ENCODE data around the gene RBFOX1. TPM values are rescaled to one million over a fixed set of nuclear protein-coding genes. Genes with fewer than 3 reads are reported as not detected.

The RBFOX1 gene
- total RNA-seq, 1 experiment from 2014 or later, result not detected

DNA sequence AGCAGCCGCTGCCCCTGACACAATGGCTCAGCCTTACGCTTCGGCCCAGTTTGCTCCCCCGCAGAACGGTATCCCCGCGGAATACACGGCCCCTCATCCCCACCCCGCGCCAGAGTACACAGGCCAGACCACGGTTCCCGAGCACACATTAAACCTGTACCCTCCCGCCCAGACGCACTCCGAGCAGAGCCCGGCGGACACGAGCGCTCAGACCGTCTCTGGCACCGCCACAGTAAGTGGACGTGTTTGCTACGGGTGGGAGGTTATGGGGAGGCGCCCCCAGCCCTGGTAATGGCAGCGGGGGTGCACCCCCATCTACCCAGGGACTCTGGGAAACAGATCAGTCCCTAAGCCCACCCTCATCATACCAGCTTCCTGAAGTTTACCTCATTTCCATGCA is 185.5 kb downstream of the RBFOX1 start:
- no peak for DNase-seq (ENCODE audit: low read depth)

DNA sequence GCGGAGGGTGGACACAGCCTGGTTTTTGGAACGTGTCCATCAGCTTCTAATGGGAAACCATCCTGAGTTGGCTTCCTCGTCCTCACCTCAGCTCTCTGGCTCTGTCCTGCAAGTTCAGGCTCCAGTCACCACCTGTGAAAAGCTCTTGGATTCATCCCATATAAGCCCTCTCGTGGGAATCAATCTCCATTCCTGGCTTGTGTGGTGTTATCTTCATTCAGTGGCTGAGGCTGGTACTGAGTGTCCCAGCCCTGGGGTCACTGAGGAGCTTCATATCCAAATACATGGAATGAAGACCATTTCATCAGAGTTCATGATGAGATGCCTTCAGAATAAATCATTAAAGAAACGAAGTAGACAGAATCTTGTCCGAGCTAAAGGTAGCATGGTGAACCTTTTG is 189.2 kb downstream of the RBFOX1 start:
- no peak for DNase-seq (ENCODE audit: low read depth)

DNA sequence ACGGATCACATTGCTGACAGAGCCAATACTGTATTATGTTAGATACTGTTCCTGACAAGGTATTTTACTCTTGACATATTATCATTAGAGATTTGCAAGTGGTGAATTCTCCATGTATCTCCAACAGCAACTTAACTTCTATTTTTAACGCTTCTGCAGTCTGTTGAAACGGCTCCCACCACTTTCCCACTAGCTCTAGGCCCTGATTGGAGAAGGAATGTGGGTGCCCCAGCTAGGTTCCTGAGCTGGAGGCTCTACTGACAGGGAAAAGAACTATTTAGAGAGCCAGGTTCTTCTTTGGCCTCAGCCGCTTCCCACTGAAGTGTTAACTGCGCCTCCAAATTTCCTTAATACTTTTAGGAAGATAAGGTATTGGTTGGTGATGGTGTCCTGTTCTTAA is 191.8 kb downstream of the RBFOX1 start:
- no peak for DNase-seq (ENCODE audit: low read depth)

DNA sequence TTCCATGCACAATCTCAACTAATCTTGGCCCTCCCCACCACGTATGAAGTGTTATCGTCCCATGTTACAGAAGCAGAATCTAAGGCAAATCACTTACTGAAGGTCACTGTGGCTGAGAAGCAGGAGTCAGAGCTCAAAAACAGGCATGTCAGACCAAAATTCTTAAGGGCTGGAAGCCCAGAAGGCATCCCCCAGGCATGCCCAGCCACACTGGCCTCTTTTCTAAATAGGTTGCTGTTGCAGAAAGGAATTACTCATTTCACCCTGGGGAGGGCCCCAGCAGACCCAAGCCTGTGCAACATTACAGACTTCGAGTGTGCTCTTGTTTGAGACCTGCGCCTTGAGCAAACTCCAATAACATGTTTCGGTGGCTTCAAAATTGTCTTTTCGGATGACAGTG is 194.1 kb downstream of the RBFOX1 start:
- DNase-seq (ENCODE audit: low read depth), result no peak

DNA sequence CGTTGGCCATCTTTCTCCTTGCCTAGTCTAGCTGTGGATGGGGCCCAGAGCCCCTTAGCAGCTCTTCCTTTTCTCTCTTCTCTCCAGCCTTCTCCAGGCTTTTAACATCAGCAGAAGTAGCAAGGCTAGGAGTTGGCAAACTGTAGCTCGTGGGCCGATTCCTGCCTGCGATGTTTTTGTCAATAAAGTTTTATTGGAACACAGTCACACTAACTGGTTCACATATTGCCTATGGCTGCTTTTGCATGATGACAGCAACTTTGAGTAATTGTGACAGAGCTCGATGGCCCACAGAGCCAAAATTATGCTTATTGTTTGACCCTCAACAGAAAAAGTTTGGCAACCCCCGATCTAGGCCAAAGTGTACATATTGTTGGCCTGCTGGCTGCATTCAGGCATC is 199.9 kb downstream of the RBFOX1 start:
- DNase-seq (ENCODE audit: low read depth), result no peak

DNA sequence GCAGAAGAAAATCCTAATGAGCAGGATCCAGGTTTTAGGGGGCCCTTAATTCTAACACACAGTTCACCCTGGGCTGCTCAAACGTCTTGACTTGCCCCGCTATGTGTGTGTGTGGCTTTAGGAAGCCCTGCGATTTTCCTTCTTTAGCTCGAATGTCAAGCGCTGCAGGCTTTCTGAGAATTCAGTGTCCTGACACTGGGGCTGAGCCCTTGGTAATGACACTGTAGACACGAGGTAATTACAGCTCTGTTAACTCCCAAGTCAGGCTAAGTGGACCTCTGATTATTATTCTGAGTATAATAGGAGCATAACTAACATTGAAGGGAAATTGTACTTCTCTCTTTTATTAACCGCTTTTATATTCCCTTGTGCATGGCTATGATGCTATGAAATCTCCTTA is 202.1 kb downstream of the RBFOX1 start:
- DNase-seq (ENCODE audit: low read depth), result no peak

DNA sequence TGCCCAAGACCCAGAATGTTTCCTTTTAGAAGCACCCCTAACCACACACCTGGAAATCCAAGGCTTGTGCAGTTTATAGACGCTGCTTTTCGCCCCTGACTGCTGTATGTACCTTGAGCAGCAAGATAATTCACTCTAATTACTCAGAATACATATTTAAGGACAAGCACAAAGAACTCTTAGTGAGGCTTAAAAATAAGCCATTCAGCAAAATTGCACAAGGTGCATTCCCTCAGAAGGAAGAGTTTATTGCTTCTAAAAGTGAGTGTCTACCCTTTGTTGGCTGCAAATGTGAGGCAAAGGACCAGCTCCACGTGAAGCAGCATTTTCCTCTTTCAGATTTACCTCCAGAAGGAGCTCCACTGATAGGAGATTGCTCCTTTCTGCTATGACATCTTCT is 208.4 kb downstream of the RBFOX1 start:
- DNase-seq (ENCODE audit: low read depth), result no peak

DNA sequence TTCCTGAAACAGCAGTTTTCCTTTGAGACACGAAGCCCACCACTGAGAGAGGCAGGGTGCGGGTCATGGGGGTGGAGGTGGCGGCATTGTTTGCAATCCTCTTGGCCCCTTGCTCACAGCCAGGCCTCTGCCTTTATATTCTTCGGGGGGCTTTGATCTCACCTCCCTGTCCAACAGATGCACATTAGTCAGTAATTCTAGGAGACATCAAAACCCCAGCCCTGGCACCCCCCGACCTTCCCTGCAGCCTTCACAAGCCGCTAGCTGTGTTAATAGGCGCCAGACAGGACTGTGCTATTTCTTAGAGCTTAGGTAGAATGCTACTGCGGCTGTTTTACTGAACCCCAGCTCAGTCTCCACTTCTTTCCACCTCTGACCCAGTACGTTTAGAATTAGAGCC is 212.6 kb downstream of the RBFOX1 start:
- no peak for DNase-seq (ENCODE audit: low read depth)

DNA sequence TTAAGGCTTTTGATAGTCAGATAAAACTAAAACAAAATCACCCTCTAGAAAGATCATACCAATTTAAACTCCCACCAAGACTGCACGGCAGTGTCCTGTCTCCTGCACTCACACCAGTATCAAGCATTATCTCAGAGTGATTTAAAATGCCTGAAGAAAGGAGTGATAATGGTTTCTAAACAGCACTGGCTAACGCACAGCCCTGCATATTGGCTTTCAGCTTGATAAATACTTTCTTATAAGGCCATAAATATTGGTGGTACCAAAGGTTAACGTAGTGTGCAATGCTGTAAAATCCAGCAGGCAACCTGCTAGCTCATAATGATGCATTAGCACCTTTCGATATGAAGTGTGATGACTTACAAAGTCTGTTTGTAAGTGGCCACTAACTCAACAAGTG is 214.3 kb downstream of the RBFOX1 start:
- DNase-seq (ENCODE audit: low read depth), result no peak

DNA sequence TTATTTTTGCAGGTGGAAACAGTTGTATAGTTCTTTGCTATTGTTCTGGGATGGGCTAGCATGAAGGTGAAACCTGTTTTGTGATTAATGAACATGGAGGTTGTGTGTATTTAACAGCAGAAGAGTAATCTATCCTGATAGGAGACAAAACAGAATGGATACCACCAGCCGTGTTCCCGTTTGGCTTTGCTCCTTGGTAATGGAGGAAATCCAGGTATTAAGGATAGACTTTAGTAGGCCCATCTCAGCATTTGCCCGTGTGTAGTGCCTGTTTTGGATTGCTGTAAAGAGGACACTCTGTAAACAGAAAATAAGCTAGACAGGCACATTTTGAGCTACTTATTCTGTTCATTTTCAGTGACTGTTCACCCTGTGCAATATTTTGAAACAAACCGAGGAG is 215.1 kb downstream of the RBFOX1 start:
- no peak for DNase-seq (ENCODE audit: low read depth)

DNA sequence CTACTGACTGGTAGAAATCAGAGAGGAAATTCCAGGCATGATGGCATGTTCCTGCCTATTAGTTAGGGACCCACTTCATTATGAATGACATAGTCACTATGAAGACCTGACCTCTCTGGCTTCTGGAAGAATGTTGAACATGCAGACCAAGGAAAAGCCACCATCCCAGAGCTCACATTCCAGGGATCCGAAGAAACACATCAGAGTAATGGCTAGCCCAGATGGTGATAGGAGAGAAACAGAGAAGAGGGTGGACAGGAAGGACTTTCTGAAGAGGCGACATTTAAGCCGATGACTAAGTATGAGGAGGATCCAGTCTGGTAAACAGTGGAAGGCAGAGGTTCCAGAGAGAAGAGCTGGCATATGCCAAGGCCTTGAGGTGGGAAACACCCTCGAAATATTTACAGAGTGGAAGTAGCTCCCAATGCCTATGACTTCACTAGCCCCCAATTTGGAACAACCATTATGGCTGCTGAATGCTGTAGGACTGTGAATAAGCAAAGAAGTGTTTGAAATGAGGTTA is 216.2 kb downstream of the RBFOX1 start:
- no peak for DNase-seq (ENCODE audit: low read depth)

DNA sequence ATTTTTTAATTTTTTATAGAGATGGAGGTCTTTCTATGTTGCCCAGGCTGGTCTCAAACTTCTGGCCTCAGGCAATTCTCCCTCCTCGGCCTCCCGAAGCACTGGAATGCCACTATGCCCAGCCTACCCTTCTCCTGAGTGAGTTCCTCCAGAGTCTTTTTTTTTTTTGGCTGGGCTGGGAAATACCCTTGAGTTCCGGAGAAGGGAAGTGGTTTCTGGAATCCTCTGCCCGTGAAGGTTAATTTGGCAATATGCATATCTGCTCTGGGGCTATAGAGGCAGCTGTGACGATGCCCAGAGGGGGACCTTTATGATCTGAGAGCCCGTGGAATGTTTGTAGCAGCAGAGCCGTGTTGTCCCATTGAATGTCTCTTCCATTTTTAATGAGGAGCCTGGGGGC is 217.5 kb downstream of the RBFOX1 start:
- no peak for DNase-seq (ENCODE audit: low read depth)

DNA sequence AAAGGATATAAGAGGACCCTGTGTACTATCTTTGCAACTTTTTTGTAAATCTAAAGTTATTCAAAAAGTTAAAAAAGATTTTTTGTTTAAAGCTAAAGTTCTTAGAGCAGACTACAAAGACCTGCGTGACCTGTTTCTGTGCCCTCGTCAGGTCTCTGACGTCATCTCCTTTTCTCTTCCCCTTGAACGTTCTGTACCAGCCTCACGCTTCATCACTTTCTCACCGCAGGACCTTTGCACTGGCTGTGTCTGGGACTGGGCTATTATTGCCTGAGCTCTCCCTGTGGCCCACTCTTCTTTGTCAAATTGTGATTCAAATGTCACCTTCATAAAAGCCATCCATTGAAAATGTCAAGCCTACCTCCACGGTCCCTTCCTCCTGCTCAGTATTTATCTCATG is 222.8 kb downstream of the RBFOX1 start:
- DNase-seq (ENCODE audit: low read depth), result no peak

DNA sequence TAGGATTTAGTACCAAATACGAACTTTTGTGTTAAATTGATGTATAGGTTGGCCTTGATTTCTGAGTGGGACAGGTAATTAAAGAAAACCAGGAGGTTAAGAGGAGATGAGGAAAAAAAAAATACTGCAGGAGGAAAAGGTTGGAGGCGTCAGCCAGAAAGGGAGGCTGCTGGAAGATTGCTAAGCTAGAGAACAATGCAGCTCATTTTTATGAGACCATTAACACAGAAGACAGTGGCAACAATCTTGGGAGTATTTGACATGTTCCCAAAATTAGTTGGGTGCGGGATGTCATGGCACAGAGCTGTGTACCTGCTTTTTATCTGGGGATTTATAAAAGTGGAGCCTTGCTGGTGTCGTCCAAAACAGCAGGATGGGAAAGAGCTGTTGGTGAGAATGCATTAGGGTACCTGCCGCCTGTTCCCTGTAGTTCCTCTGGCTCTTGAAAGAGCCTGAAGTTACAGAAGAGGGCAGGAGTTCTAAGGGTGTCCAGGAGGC is 229.3 kb downstream of the RBFOX1 start:
- DNase-seq (ENCODE audit: low read depth), result no peak

DNA sequence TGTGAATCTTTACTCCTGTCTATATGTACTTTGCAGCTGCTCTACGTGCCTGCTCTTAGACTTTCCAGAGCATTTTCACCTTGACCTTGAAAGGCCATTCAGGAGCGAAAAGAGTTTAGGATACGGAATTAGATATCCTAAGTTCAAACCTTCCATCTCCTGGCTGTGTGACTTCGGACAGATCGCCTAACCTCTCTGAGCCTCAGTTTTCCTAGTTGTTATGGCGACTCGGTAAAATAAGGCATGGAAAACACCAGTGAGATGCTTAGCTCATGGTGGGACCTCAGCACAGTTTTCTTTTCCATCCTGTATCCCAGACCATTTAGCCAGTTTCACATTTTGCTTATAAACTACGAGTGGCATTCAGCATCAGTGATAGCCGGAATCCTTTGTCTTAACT is 233.7 kb downstream of the RBFOX1 start:
- DNase-seq (ENCODE audit: low read depth), result no peak

DNA sequence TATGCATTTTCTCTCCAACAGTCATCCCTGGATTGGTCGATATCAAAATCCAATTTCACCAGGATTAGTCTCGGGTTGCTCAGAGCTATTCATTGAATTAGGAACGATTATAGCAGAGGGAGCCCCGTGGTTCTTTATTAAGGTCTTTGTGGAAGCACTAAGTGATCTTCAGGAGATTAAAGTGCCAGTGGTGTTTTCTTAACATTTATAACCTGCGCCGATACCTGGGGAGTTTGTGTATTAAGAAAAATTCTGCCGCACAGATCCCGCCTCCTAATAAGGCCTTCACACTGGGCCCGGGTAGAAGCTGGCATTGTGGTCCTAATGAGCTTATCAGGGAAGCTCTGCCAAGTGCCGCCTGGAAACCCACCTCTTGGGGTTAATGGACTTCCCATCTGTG is 238.7 kb downstream of the RBFOX1 start:
- no peak for DNase-seq (ENCODE audit: low read depth)

DNA sequence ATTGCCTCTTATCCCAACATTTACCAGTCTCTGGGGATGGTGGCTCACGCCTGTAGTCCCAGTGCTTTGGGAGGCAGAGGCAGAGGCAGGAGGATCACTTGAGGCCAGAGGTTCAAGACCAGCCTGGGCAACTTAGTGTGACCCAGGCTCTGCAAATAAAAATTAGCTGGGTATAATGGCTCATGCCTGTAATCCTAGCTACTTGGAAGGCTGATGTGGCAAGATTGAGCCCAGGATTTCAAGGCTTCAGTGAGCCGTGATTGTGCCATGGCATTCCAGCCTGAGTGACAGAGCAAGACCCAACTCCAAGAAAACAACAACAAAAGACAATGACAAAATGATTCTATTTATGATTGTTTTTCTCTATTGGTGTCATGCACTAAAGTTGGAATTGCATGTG is 244.9 kb downstream of the RBFOX1 start:
- no peak for DNase-seq (ENCODE audit: low read depth)

DNA sequence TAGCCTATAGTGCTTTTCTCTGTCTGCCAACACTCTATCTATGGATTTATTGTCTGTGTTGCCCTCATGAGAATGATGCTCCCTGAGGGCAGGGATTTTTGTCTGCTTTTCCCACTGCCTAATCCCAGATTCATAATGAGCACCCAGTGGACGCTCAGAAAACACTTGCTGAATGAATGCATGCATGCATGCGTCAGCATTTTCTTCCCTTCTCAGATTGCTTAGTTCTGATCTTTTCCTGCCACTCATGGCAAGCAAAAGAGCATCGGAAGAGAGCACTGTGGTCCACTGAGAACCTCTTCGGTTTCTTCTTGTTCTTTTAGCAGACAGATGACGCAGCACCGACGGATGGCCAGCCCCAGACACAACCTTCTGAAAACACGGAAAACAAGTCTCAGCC is 246.8 kb downstream of the RBFOX1 start:
- no peak for DNase-seq (ENCODE audit: low read depth)

DNA sequence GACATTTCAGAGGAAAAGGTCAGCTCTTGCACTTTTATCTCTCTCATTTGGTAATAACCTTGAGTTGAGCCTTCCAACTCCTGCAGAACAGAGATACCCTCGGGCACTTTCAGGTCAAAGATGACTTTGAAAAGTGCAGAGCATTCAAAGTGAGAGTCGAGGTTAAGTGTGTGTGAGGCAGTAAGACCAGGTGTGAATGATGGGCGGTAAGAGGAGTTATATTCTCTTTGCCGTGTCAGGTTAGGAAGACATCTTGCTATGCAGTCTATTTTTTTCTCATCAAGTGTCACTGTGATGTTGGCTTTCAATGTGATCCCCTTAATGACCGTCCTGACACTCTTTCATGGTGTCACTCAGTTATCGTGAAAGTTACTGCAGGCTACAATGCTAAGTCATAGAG is 248.5 kb downstream of the RBFOX1 start:
- no peak for DNase-seq (ENCODE audit: low read depth)

DNA sequence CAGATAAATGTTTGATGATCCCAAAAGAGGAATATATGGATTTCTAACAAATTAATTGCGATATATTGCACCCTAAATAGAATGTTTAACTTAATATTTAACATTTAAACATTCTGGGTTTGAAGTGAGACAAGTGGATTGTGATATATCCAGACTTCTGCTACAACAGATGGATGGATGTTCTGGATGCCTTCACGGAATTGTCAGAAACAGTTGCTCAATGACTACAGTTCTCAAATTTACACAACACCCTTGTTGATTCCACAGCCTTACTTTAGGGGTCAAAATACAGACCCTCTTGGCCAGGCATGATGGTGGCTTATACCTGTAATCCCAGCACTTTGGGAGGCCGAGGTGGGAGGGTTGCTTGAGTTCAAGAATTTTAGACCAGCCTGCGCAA is 250.8 kb downstream of the RBFOX1 start:
- DNase-seq (ENCODE audit: low read depth), result no peak

DNA sequence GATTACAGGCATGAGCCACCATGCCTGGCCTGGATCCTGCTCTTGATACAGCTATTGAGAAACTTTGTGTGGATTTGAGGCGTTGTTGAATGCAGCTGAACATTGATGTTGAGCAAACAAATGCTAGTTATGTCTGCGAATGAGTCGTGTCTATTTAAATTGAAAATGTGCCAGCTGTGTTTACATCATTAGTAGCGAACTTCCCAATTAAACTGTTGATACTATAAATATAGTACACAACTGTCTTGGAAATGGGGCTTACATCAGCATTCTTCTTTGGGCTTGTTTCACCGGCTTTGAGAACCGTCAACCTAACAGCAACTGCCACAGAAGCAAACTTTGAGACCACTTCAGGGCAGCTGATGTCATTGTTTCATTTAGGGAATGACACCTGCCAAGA is 251.9 kb downstream of the RBFOX1 start:
- no peak for DNase-seq (ENCODE audit: low read depth)

DNA sequence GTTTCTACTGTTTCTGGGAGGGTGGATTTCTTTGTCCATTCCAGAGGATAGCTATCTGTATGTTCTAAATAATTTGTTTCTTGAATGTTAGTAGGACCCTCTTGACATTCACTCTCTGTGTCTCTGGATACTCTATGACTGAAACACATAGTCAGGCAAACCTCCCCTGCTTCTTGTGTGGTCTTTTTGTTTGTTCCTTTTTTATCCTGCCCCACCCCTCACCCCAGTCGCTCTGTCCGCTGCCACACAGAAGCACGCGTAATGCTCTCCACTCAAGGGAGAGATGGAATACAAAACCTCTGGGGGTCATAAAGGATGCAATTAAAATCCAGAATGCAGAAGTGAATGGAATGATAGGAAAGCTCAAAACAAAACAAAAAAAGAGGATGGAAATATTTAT is 253.1 kb downstream of the RBFOX1 start:
- DNase-seq (ENCODE audit: low read depth), result no peak

DNA sequence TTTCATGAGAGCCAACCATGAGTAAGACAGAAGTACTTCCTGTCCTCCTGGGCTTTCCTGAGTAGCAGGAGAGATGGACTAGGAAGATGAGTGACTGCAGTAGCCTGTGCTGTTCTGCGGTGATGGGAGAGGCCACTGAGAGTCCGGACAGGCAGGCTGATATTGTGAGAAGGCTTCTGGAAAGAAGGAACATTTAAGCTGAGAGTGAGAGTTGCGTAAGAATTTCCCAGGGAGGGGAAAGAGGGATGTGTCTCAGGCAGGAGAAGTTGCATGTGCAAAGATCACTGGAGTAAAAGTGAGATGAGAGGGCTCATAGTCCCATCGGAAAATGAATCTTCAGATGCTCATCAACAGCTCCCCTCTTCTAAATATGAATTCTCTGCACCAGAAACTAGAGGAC is 258.3 kb downstream of the RBFOX1 start:
- DNase-seq (ENCODE audit: low read depth), result no peak

DNA sequence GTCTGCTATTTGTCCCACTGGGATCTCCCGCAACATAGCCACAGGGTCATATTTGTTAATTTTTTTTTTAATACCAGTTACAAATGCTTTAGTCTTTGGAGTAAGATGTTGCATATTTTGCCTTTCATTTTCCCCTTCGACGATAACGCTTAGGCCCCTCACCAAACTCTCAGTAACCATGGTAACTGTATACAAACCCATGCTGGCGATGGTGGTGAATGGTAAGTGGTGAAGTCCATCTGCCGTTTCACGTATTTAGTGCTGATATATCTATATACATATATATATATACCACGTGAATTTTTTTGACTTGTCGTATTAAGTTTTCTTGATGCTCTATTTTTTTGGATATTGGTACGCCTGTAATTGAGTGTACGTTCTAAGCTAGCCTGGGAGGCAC is 263.7 kb downstream of the RBFOX1 start:
- DNase-seq (ENCODE audit: low read depth), result no peak

Data from HT1080 (cell line).